ENCODE measurements around the gene NUP188.
A peak's percentile ranks its signal among the peaks of the same experiment; 100 is the strongest.
"Not testable (repeated sequence)": the region's sequence is repeated elsewhere in the genome, so short reads cannot be mapped to it uniquely, and the experiment has no call there.

Gene NUP188

DNA sequence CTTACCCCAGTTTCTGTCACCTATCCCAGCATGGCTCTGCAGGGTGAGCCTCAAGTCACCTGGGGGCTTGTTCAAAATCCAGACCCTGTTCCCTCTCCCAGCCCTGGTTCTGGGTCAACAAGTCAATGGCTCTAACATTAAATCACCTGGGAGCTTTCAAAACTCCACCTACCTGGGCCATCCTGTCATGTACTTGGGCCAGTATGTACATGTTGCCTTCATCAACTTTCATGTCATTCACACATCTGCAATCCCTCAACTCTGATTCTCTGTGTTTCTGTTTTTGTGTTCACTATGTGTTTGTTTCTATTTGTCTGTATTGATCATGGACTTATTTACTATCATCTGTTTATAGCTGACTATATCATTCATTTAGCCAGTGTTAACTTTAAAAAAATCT lies 82.7 kb downstream of the NUP188 start:
- DNase-seq: no peak

DNA sequence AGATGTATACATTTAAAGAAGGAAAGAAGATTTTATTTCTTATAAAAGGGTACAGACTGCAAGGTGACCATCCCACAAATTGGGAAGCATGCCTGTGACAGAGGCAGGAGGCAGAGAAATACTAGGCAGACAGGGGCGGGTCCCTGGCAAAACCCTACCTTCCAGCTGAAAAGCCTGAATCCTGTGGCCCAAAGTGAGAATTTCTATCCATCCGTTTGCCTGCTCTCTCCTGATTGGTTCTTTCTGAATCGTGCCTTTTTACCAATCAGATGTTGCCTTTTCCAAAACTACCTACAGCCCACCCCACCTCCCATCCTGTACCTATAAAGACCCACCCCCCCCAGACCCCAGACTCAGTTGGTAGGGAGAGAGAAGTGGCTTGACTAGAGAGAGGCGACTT lies 84.0 kb downstream of the NUP188 start:
- no peak for DNase-seq

DNA sequence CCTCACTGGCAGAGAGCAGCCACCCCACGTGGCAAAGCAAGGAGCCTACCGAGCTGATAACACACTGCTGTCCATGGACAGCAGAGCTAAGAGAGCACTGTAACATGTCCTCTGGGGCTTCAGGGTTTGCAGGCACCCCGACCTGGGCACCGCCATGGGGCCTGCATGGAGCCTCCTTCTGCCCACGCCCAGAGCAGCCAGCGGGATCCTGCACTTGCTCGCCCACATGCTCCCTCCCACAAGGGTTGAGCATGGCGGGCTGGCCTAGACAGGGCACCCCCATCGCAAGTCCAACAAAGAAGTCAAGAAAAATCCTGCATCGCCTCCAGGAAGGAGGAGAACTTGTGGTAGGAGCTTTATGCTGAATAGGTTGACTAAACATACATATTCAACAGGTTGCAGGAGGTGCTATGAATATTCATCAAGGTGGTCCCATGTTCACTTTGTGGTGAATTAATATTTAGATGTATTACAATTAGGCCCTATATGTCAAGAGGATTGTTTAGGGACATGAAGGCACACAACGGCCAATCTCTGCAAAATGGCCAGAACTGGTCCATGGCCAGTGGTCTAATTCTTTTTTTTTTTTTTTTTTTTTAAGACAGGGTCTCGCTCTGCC lies 85.2 kb downstream of the NUP188 start:
- DNase-seq: no peak

DNA sequence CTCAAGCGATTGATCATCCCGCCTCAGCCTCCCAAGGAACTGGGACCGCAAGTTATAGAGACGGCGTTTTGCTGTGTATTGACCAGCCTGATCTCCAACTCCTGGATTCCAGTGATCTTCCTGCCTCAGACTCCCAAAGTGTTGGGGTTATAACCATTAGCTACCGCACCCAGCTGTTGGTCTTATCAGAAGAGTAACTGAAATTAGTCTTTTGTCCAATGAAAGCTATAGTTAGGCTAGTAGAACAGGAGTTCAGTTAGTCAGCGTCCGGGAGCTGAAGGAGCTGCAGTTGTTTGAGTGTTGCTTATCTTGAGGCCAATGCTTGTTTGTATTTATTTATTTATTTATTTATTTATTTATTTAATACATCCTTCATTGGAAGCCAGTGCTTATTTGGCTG lies 85.7 kb downstream of the NUP188 start:
- DNase-seq: no peak

DNA sequence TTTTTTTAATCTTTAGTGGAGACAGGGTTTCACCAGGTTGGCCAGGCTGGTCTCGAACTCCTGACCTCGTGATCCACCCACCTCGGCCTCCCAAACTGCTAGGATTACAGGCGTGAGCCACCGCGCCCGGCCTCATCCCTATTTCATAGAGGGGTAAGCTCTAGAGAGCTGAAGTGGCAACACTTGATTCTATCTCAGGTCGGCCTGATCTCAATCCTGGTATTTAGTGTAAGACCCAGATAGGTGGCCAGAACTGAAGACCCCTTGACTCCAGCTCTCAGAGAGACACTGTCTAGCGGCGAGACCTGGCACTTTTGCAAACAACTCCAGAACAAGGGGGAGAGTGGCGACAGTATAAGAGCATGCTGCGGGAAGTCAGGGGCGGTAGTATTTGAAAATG lies 88.3 kb downstream of the NUP188 start:
- DNase-seq: not testable (repeated sequence)

DNA sequence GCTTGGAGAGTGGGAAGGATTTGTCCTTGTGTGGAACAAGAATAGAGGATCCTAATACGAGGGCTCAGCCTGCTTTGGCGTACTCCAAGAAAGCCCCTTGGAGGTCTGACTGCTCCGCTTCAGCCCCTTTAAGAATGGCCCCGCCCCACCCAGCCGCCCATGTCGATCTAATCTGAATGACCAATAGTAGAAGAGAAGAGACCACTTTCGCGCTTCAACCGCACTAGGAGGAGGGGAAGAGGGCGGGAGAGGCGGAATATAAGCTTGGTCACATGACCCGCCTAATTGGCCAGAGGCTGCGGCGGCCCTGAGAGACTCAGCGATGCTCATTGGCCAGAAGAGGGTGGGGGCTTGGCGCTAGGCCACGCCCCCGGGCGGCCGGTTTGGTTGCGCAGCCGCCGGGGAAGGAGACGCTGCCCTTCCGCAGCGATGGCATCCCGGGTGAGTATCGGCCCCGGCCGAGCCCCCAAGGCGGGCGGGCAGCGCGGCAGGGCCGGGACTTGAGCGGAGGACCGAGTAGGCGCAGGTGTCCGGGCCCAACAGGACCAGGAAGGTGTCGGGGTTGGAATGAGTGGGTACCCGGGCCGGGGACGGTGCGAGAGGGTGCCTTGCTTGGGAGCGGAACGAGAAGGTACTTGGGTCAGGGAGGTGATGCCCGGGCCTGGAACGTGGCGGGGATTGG lies 88.9 kb downstream of the NUP188 start, which contains the start of gene MIGA2:
Gene MIGA2 (plus strand): TSS at position 386 of the 682 bp plus-strand sequence. CDS start 3,969 bp downstream, outside the sequence.
- DNase-seq: peak; percentile 95

DNA sequence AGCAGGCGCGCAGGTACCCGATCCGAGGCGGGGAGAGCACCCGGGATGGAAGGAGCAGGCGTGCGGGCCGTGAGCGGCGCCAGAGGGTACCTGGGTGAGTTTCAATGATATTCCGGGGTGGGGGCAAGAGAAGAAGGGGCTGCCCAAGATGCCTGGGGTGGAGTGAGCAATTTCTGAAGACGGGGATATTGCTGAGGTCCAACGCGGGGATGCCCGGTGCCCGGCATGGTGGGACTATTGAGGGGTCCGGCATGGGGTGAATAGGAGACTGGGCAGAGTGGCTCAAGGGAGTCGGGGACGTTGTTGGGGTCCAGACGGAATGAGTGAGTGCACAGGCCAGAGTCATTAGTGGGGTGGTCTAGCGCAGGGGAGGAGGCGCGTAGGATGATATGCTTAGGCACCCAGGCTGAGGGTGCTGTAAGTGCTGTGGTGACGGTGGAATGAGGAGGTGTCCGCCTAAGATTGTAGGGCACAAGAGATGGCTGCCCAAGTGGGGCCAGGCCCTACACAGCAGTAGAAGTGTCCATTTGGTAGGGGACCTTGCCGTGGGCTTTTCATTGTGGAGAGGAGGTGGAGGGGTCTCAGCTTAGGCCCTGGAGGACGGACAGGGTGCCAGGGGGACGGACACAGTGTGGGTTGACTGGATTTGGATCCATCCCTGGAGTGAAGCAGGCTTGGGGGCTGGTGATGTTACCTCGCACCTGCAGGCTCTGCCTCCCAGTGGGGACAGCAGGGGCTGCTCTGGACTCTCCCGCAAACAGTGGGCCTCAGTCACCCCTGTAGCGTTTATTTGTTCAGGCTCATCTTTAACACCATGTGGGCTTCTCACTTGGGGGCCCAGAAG lies 89.6 kb downstream of the NUP188 start:
- DNase-seq: no peak

DNA sequence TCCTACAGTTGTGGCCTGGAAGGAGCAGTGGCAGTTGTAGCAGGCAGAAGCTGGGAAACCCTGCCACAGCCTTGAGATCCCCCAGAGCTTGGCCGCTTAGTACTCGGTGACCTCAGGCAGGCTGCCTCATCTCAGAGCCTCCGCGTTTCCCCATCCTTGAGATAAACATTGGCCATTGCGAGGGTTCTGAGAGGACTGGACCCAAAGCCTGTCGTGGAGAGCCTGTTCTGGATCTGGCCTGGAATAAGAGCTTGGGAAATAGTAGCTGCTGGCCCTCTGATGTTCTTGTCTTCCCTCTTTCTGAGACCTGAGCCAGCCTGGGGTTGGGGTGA lies 90.2 kb downstream of the NUP188 start:
- no peak for DNase-seq

DNA sequence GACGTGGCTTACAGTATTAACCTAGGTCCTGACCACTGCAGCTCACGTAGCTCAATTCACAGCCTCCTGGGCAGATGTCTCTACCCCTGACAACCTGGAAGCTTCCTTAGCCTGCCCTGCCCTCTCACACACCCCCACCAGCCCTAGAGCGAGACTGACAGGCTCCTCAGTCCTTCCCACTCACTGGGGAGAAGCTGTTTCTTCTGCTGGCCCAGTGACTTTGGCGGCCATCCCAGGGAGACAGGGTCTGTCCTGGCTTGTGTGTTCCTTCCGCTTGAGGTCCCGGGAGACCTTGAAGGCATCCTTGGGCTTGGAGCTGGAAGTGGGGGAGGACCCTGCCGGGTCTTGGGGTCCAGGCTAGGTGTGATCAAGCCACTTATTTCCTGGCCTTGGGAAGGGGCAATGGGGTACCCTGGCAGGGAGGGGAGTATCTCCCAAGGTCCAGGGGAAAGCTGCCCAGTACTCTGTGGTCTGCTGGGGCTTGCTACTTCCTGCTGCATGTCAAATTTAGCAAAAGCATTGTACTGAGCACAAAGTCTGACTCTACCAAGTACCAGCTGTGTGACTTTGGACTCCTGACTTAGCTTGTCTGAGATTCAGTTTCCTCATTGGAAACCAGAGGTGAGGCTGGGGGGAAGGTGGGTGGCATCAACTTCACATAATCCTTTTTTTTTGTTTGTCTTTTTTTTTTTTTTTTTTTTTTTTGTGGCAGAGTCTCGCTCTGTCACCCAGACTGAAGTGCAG lies 90.8 kb downstream of the NUP188 start:
- no peak for DNase-seq

DNA sequence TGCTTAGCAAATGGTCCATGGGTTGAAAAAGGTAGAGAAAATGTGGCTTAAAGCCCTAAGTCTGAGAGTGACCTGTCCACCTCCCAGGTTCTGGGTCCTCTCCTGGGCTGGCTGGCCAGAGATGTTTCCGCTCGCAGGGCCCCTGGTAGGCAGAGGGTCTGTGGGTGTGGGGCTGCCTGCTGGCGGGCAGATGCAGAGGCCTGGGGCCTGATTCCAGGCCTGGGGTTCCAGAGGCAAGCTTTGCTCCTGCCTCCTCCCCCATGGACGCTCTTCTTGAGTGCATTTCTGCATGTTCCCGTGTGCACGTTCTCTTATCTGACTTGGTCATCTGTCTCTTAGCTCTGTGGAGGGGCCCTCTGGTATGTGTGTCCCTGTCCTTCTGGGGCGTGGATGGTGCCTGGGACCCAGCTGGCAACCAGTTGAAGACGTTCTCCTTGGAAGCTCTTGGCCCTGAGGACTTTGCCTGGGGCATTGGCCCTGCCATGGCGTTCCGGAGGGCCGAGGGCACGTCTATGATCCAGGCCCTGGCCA lies 92.7 kb downstream of the NUP188 start:
- no peak for DNase-seq

DNA sequence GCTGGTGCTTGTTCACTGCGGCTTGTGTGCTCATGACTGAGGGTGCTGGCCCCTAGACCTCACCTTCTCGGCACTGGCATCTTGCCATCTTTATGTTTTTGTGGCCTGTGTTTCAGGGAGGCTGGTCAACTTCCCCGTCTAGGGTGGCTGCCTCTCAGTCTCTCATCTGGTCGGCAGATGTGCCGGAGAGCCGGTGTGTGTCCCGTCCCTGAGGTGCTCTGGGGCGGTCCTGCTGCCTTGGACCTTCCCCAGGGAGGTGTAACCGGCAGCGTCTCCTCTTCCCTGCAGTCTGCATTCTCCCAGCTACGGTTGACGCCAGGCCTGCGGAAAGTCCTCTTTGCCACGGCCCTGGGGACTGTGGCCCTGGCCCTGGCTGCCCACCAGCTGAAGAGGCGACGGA lies 94.5 kb downstream of the NUP188 start:
- no peak for DNase-seq

DNA sequence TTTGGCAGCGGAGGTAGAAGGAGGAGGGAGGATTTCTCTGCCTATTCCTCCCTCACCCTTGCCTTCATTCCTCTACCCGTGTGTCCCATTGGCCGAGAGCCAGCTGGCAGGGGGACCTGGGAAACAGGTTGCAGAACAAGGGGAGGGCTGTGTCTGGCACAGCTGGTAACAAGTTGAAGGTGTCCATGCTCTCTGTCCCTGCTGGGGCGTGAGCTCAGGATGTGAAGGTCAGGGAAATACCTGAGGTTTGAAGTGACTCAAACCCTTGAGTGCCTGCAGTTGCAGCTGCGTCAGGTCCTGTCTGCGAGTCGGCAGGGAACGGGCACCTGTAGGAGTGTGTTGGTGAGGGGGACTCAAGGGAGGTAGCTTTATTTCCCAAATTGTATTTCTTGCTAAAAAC lies 105.1 kb downstream of the NUP188 start:
- DNase-seq: no peak

DNA sequence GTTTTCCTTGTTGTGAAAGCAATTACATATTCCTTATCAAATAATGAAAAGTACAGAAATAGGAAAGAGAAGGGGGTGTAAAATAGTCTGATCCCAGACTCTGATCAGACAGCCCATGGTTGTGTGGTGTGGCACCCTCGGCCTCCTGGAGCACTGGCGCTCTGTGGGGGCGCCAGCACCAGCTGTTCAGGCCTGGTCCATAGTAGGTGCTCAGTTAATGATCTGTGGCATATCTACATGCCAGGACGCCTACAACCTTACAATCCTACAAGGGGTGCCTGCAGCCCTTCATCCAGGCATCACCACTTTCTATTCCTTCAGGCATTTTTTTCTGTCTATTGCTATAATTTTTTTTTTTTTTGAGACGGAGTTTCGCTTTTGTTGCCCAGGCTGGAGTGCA lies 105.5 kb downstream of the NUP188 start:
- no peak for DNase-seq

DNA sequence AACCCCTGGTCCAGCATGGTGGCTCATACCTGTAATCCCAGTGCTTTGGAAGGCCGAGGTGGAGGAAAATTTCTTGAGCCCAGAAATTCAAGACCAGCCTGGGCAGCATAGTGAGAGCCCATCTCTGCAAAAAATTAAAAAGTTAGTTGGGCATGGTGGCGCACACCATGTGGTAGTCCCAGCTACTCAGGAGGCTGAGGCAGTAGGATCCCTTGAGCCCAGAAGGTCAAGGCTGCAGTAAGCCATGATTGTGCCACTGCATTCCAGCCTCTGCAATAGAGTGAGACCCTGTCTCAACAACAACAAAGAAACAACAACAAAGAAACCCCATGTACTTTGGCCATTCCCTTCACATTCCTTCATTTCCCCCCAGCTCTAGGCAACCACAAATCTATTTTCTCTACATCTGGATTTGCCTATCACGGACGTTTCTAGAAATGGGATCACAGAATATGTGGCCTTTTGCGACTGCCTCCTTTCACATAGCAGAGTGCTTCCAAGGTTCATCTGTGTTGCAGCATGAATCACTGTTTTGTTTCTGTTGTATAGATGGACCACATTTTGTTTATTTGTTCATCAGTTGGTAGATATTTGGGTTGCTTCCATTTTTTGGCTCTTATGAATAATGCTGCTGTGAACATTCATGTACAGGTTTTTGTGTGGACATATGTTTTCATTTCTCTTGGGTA lies 106.8 kb downstream of the NUP188 start:
- no peak for DNase-seq

Measured in stimulated activated CD8-positive, alpha-beta memory T cell treated with anti-CD3 and anti-CD28 coated beads, Interleukin-4, amount 100 ng/mL, for 48 hours (primary cell).